Effector memory CD4-positive, alpha-beta T cell (primary cell): Measurements from ENCODE around the gene RAB31.
"Not testable (repeated sequence)": the region's sequence is repeated elsewhere in the genome, so short reads cannot be mapped to it uniquely, and the experiment has no call there.

Experiments
- DNase-seq, 3 donors: peaks; one replicate each; pipeline ENCODE4 v3.0.0-alpha.2; 2020
- H3K27ac ChIP-seq: 2 replicates; pipeline ENCODE4 v1.7.0; 2013; ENCODE audit warnings: mild to moderate bottlenecking, low read length, moderate library complexity; ENCODE audit not compliant: insufficient read depth, poor library complexity, severe bottlenecking
- H3K27me3 ChIP-seq: replicated peaks from 2 replicates; pipeline ENCODE4 v1.7.0; 2013; ENCODE audit warnings: mild to moderate bottlenecking, low read length; ENCODE audit not compliant: insufficient read depth, control insufficient read depth, poor library complexity, severe bottlenecking
- H3K36me3 ChIP-seq: 2 replicates; pipeline ENCODE4 v1.7.0; 2013; ENCODE audit warnings: mild to moderate bottlenecking, low read length, moderate library complexity; ENCODE audit not compliant: control insufficient read depth, insufficient read depth
- H3K4me1 ChIP-seq: 2 replicates; pipeline ENCODE4 v1.7.0; 2013; ENCODE audit warnings: low read length, mild to moderate bottlenecking; ENCODE audit not compliant: control insufficient read depth, insufficient read depth, poor library complexity, severe bottlenecking
- H3K4me3 ChIP-seq: 2 replicates; pipeline ENCODE4 v1.7.0; 2013; ENCODE audit warnings: low read length, low read depth, mild to moderate bottlenecking; ENCODE audit not compliant: insufficient read depth, poor library complexity, severe bottlenecking
- H3K9me3 ChIP-seq: 2 replicates; pipeline ENCODE4 v1.7.0; 2013; ENCODE audit warnings: mild to moderate bottlenecking, low read length, moderate library complexity; ENCODE audit not compliant: control insufficient read depth

Gene RAB31

GRCh38 chr18:9856092-9856491 lies 148.0 kb downstream of the RAB31 start:
- Histone ChIP-seq H3K9me3 (no peaks in the 10 kb centered on the region), H3K36me3 (no peaks in the 10 kb centered on the region)
- DNase-seq = no peak

GRCh38 chr18:9857479-9857998 lies 149.4 kb downstream of the RAB31 start:
- DNase-seq, H3K4me3 ChIP-seq, H3K9me3 ChIP-seq, H3K27me3 ChIP-seq, H3K27ac ChIP-seq, H3K36me3 ChIP-seq, H3K4me1 ChIP-seq: not testable (repeated sequence)

More at GRCh38 chr18:9856092-9856491, 148.0 kb downstream of the RAB31 start:
- no peak overlapping the region for H3K27ac ChIP-seq
- no peaks in the 10 kb centered on the region for H3K27me3 ChIP-seq
- no peak overlapping the region for H3K4me3 ChIP-seq
- no peaks in the 10 kb centered on the region for H3K4me1 ChIP-seq

- H3K27ac ChIP-seq = no peak overlapping the region
- H3K9me3 ChIP-seq = no peaks in the 10 kb centered on the region
- DNase-seq = no peak
- H3K36me3 ChIP-seq = no peaks in the 10 kb centered on the region
- H3K27me3 ChIP-seq = no peaks in the 10 kb centered on the region
- no peak overlapping the region for H3K4me3 ChIP-seq
- no peaks in the 10 kb centered on the region for H3K4me1 ChIP-seq
Observed at GRCh38 chr18:9858642-9859041, 150.5 kb downstream of the RAB31 start.

DNA sequence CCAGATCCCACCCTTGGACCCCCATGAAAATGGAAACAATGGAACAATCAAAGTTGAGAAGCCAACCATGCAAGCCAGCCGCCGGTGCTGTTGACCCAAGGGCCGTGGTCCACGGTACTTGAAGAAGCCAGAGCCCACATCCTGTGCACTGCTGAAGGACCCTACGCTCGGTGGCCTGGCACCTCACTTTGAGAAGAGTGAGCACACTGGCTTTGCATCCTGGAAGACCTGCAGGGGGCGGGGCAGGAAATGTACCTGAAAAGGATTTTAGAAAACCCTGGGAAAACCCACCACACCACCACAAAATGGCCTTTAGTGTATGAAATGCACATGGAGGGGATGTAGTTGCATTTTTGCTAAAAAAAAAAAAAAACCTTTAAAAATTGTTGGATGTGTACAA lies 151.1 kb downstream of the RAB31 start:
- H3K9me3 ChIP-seq = no peaks in the 10 kb centered on the region
- no peaks in the 10 kb centered on the region for H3K27me3 ChIP-seq
- no peak overlapping the region for H3K27ac ChIP-seq
- H3K4me1 ChIP-seq = no peaks in the 10 kb centered on the region
- DNase-seq = no peak
- H3K4me3 ChIP-seq = no peak overlapping the region
- H3K36me3 ChIP-seq = no peaks in the 10 kb centered on the region

DNA sequence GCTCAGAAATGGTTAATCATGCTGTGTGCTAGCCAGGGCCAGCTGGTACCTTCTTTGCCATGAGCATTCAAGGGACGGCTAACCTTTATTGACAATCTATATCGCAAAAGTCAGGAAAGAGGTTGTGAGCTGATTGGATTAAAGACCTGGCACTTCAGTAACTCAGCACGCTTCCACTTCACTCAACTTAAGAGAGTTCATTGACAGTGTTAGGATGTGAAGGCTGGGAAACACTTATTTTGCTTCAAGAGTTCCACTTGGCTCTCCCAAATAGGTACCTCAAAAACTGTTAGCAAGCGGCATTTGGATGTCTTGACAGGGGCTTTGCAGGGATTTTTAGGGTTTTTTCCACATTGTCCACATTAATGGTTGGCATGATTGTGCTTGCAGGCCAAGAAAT lies 152.6 kb downstream of the RAB31 start:
- no peak overlapping the region for H3K27ac ChIP-seq
- H3K27me3 ChIP-seq = no peaks in the 10 kb centered on the region
- no peak for DNase-seq
- no peak overlapping the region for H3K4me3 ChIP-seq
- H3K36me3 ChIP-seq = no peaks in the 10 kb centered on the region
- no peaks in the 10 kb centered on the region for H3K4me1 ChIP-seq
- no peaks in the 10 kb centered on the region for H3K9me3 ChIP-seq

DNA sequence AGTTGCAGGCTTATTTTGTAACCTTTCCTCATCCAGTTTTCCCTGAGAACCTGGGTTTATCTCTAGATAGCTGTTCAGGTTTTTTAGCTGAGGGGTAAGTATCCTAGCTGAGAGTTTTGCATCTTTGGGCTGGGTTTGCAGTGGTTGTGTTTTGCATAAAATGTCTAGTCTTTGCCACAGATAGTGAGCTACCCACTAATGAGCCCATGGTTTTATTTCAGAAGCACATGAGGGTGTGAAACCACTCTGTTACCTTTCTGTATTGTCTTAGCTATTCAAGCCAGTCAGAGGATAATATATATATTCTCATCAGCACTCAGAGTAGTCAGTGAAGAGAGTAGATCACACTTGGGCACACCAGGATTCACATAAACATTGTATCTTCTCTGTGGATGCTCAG lies 153.1 kb downstream of the RAB31 start:
- Histone ChIP-seq H3K27ac (no peak overlapping the region), H3K36me3 (no peaks in the 10 kb centered on the region), H3K4me3 (no peak overlapping the region), H3K9me3 (no peaks in the 10 kb centered on the region), H3K27me3 (no peaks in the 10 kb centered on the region), H3K4me1 (no peaks in the 10 kb centered on the region)
- DNase-seq = no peak

DNA sequence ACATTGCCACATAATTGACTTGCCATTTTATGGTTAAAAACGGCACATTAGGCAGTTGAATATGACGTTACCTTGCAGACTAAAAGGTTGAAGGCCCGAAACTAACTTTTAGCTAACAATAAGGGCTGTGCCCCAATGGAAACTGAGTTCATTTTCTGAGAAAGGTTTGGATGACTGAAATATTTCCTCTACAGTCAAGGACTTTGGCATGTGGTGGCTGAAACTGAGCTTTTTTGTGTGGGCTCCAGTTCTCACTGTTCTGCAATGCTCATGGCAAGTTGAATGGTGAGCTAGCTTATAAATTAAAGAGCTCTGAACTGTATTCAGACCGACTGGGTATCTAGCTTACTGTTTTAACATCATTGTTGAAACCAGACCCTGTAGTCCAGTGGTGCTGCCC lies 153.8 kb downstream of the RAB31 start:
- no peak overlapping the region for H3K4me3 ChIP-seq
- H3K27ac ChIP-seq = no peak overlapping the region
- no peaks in the 10 kb centered on the region for H3K27me3 ChIP-seq
- H3K36me3 ChIP-seq = no peaks in the 10 kb centered on the region
- no peaks in the 10 kb centered on the region for H3K4me1 ChIP-seq
- no peak for DNase-seq
- no peaks in the 10 kb centered on the region for H3K9me3 ChIP-seq

- no peak overlapping the region for H3K27ac ChIP-seq
- no peaks in the 10 kb centered on the region for H3K27me3 ChIP-seq
- H3K9me3 ChIP-seq = no peaks in the 10 kb centered on the region
- no peak overlapping the region for H3K4me3 ChIP-seq
- no peaks in the 10 kb centered on the region for H3K4me1 ChIP-seq
- no peak for DNase-seq
- no peaks in the 10 kb centered on the region for H3K36me3 ChIP-seq
Observed at GRCh38 chr18:9862686-9863085, 154.6 kb downstream of the RAB31 start.

- no peaks in the 10 kb centered on the region for H3K36me3 ChIP-seq
- DNase-seq = no peak
- no peak overlapping the region for H3K27ac ChIP-seq
- H3K4me1 ChIP-seq = no peaks in the 10 kb centered on the region
- no peaks in the 10 kb centered on the region for H3K9me3 ChIP-seq
- no peaks in the 10 kb centered on the region for H3K27me3 ChIP-seq
- no peak overlapping the region for H3K4me3 ChIP-seq
Observed at GRCh38 chr18:9863282-9863681, 155.2 kb downstream of the RAB31 start.

GRCh38 chr18:9865764-9866490 lies 157.8 kb downstream of the RAB31 start:
- Histone ChIP-seq H3K27ac (no peak overlapping the region), H3K27me3 (no peaks in the 10 kb centered on the region), H3K4me3 (no peak overlapping the region), H3K9me3 (no peaks in the 10 kb centered on the region), H3K36me3 (no peaks in the 10 kb centered on the region), H3K4me1 (no peaks in the 10 kb centered on the region)
- DNase-seq = no peak
